GM20431 (cell line): ENCODE measurements around the gene USP2.

ENCODE experiments used
- in situ Hi-C: fragments of 300-500 bp; cut with MseI, MboI; formaldehyde crosslinking; loops from one replicate; pipeline ENCODE4 v1.15.0; 2020; ENCODE audit warnings: low sequenced_read_pairs; ENCODE audit not compliant: unreplicated experiment

Gene USP2

GRCh38 chr11:119377961-119378667 lies 3.4 kb downstream of the USP2 start:
- in situ Hi-C loops: no loop called here

DNA sequence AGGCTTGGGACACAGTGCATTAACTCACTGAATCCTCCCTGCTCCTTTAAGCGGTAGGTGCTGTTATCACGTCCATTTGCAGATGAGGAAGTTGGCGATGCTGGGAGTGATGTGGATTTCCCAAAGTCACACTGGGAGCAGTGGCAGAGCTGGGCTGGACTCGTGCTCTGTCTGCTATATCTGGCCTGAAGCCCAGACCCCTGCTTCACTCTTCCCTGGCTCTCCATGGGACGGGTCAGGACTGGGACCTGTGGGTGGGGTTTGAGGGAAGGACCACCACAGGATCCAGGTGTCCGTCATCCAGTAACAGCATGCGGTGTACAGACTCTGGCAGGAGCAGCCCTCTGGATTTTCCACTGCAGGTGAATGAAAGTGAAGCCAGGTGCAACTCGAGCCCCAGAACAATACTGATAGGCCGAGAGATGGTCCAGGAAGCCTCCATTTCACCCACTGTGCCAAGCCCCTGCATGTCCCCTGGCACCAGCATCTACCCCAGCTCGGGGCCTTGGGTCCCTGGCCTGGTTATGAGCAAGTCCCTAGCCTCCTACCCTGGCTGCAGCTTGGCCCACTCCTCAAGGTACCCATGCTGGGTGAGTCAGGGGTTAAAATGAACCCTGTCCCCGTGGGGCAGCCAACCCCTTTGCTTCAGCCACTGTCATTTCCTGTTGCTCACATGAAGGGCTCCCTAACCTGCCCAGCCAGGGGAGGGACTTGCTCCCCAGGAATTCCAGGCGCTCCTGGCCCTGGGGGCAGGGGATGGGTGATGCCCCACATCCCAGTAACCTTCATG lies 4.2 kb downstream of the USP2 start:
- in situ Hi-C loops: no loop called here

DNA sequence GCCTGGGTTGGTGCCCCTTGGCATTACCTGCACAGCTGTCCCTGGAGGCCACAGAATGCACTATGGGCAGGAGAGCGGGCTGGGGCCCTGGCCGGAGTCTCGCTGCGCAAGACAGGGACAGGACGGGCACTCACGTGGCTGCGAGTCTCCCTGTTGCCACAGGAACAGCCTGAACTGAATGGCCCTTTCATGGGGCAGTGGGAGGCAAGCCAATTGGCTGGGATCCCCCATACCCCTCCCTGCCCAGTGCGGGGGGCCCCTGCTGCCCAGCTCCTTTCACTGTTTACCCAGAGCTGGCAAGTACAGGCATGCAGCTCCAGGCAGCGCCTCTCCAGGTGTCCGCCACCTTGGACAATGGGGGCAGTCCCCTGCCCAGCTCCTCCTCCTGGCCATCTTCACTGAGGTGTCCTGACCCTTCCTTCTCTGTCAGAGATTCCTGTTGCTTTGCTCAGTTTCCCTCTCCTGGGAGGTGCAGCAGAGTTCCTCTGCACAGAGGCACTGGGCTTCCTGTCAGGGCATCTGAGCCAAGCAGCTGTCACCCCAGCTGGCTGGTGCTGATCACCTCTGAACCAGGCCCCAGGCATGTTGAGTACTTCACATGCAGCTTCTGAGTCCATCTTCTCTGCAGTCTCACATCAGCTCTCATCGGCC lies 5.2 kb downstream of the USP2 start:
- in situ Hi-C loops: no loop called here

- in situ Hi-C loops: no loop called here
These were observed 5.9 kb downstream of the USP2 start for GRCh38 chr11:119375337-119376196.

GRCh38 chr11:119374632-119375336 lies 6.7 kb downstream of the USP2 start:
- in situ Hi-C loops: loop anchor here (25.0 kb wide), 1 partner anchor 713 kb away; no protein-coding TSS in a partner anchor

GRCh38 chr11:119373921-119374631 lies 7.4 kb downstream of the USP2 start:
- in situ Hi-C loops: loop anchor here (25.0 kb wide), 1 partner anchor 713 kb away; no protein-coding TSS in a partner anchor

DNA sequence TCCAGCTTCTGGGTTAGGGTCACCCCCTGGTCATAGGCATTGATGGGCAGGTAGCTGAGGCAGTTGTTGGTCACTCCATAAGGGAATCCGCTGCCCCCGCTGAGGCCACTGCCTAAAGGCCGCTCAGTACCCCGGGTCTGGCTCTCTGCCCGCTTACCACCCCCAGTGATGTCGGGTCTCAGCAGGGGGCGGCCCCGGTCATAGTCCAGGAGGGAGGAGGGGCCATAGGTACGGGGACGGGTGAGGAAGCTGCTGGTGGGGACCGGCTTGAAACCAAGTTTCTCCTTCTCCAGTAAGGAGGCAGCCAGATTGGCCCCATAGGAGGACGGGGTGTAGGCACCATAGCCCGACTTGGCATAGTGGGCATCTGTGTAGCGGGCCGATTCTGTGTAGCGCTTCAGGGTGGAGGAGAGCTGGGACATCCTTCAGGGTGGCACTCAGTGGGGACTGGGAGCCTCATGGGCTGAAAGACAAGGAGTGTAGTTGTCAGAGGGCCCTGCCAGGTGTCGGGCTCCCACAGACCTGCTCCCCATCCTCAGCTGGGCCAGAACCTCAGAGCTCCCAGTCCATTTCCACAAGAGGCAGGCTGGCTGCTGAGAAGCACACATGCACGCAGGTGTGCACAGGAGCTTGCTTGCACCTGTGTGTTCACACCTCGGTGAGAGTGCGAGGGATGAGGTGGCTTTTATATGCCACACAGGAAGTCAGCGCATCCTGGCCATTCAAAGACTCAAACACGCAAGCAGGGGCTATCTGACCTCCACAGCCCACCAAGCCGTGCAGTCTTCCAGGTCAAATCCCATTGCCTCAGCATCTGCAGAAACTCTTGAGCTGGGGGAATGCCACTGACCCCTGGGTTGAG lies 8.2 kb downstream of the USP2 start:
- in situ Hi-C loops: loop anchor here (25.0 kb wide), 1 partner anchor 714 kb away; no protein-coding TSS in a partner anchor

DNA sequence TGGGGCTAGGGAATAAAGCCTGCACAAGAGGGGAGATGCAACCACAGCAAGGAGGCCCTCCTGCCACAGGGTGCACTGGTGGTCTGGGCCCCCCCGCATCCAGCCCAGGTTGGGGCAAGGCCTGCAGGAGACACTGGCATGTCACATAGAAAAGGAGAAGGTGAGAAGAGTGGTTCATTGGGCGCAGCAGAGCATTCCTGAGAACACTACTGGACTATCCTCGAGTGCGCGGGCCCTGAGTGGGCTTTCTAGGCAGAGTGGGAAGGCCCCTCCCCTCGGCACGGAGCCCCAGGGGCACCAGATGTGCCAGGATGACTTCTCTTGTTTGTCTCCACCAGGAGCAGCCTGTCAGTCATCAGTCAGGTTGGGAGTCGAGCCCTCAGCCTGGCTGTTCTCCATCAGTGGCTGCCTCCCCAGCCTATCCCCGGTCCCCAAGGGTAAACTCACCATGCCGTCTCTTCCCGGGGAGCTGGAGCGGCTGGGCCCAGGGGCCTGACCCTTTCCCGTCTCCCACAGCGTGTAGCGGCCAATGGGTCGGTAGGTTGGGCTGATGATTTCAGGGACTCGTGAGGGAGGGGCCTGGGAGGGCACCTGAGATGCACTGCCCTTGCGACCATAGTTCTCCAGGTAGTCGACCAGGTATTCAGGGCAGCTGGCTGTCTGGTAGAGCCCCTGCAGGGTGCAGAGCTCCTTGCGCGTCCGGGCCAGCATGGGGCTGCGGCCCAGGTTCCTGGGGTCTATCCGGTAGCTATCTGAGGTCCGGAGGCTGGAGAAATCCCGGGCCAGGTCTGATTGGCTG lies 9.0 kb downstream of the USP2 start:
- in situ Hi-C loops: loop anchor here (25.0 kb wide), 1 partner anchor 715 kb away; no protein-coding TSS in a partner anchor

GRCh38 chr11:119371778-119372182 lies 9.7 kb downstream of the USP2 start:
- in situ Hi-C loops: loop anchor here (25.0 kb wide), 1 partner anchor 716 kb away; no protein-coding TSS in a partner anchor

DNA sequence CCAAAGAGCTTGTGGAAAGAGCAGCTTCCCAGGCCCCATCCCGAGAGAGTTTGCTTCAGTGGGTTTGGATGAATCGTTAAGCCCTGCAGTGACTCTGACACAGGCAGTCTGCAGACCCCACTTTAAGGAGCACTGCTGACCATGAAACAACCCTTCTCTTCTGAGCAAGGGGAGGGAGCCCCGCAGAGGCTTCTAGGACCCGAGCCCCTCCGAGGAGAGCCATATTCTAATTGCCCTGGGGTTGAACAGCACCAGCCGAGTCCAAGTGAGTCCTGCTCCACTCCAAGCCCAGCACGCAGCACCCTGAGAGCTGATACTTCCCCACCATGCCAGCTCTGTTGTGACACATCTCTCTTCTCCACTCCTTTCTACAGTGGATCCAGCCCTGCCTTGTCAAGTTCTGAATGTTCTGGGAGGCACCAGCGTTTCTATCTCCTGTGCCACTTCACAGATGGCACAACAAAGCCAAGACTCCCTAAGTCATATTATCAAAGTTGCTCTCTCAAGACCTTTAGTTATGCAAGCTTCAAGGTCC lies 10.4 kb downstream of the USP2 start:
- in situ Hi-C loops: loop anchor here (25.0 kb wide), 1 partner anchor 716 kb away; no protein-coding TSS in a partner anchor

DNA sequence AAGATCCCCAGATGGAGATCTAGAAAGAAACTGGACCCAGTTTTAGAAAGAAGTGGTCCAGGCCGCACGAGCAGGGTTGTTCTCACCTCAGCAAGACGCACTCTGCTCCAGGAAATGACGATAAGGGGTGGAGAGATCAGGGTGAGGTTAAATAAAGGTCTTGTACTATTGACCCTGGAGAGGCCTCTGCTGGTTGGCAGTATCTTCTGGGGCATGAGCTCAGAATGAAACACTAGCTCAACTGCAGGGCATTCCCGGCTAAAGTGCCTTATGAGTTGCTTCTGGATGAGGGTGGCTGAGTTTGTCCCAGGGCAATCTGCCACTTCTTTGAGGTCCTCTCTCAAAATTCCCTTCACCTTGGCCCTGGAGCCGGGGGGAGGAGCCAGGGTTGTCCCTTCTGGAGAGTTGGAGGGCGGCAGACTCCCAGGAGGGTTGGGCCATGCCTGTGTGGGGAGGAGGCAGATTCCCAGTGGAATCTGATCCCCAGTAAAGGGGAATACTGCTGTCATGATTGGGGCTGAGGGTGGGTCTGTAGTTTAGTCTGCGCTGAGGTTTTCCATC lies 10.9 kb downstream of the USP2 start:
- in situ Hi-C loops: loop anchor here (25.0 kb wide), 1 partner anchor 717 kb away; no protein-coding TSS in a partner anchor

GRCh38 chr11:119369132-119369925 lies 12.2 kb downstream of the USP2 start:
- in situ Hi-C loops: loop anchor here (25.0 kb wide), 1 partner anchor 718 kb away; no protein-coding TSS in a partner anchor

DNA sequence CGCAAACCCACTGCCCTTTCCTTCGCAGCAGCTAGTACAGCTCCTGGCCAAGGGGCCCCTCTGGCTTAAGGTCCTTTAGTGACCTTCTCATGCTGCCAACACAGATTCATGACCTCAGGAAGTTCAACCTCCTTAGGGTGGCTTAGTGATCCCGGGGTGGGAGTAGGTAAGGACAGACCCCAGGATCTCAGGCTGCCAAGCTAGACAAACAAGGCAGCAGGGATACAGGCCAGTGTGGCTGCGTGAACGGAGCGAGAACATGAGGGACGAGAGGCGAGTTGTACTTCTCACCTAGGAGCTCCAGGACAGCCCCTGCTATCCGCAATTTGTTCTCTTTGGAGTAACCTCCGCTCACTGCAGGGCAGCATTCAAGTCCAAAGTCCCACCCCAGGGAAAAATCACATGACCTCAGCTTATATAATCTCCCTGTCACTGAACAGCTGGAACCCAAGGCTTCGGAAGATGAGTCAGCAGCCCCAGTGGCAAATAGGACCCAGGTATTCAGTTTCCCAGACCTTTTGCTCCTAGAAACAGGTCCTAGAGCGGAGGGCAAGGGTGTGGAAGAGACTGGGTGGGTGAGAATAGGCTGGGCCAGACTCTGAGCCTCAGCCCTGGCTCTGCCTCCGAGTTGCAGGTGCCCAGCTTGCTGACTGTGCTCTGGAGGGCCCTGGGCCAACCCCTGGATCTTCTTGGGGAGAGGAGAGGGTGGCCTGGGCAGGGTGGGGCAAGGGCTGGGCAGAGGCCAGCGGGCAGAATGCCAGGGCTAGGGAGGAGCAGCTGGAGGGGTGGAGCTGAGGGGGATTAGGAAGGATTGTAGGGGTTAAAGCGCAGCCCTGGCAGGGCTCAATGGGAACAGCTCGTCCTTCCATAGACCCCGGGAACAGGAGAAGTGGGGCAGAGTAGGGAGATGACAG lies 13.1 kb downstream of the USP2 start:
- in situ Hi-C loops: loop anchor here (25.0 kb wide), 1 partner anchor 719 kb away; no protein-coding TSS in a partner anchor

DNA sequence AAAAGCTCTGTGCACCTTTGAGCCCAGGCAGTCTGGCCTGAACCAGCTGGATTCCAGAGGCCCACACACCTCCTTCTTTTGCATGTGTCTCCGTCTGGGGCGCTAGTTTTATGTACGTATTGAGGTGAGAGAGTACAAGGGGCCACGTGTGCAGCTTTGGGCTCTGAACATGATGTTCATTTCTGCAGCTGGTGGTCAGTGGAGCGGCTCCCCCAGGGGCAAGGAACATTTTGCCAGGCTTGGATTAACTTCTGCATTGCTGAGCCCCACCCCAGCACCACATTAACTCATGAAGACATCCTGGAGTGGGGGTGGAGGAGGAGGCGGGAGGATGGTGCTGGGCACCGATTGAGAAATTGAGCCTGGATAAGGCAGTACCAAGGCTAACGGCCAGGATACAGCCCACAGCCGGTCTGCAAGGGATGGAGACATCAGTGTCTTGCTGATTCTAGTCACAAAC lies 13.8 kb downstream of the USP2 start:
- in situ Hi-C loops: loop anchor here (25.0 kb wide), 1 partner anchor 720 kb away; no protein-coding TSS in a partner anchor
